ENCODE results near the gene FAM241A. TPM values are rescaled to one million over a fixed set of nuclear protein-coding genes. Genes with fewer than 3 reads are reported as not detected.

Gene FAM241A
- total RNA-seq, 2 donors from 2014 or later, result 0.13 to 0.18 TPM

- Histone ChIP-seq H3K4me1 (ENCODE audit: control insufficient read depth, insufficient read depth, low read length) (no peaks in the 10 kb centered on the region), H3K27ac (ENCODE audit: low read depth, low read length) (no peak overlapping the region), H3K9me3 (ENCODE audit: control insufficient read depth, low read length) (no peaks in the 10 kb centered on the region), H3K27me3 (ENCODE audit: control insufficient read depth, insufficient read depth, low read length, poor library complexity, severe bottlenecking) (peaks cover 4% of the 10 kb centered on the region), H3K36me3 (ENCODE audit: control insufficient read depth, insufficient read depth, low read length) (no peaks in the 10 kb centered on the region), H3K9ac (ENCODE audit: extremely low read depth, low read length, poor library complexity, severe bottlenecking) (no peak overlapping the region), H3K4me3 (ENCODE audit: low read length) (no peak overlapping the region)
- DNase-seq, result peak; percentile 57
- Mint-ChIP-seq H3K9me3 (no peaks in the 10 kb centered on the region), H3K4me3 (no peak overlapping the region), H3K4me1 (peaks cover 25% of the 10 kb centered on the region), H3K27ac (no peak overlapping the region), H3K36me3 (ENCODE audit: low read depth) (no peaks in the 10 kb centered on the region), H3K27me3 (ENCODE audit: insufficient read depth) (peaks cover 13% of the 10 kb centered on the region)
- WGBS, 2 experiments (ENCODE audit: insufficient coverage in 1 of 2, insufficient read length in 1 of 2), result 35% methylated on average over 4 of the region's 4 CpGs; no CpG with 5 or more reads in 1 of the 2 experiments
- no peak for TF ChIP-seq CTCF (conservative IDR thresholded peaks at IDR 0.05)
Observed at GRCh38 chr4:112130906-112131305, 14.3 kb upstream of the FAM241A start.

GRCh38 chr4:112136551-112136950 is 8.7 kb upstream of the FAM241A start:
- Mint-ChIP-seq H3K27ac (no peak overlapping the region), H3K4me3 (no peak overlapping the region), H3K9me3 (no peaks in the 10 kb centered on the region), H3K36me3 (ENCODE audit: low read depth) (no peaks in the 10 kb centered on the region), H3K27me3 (ENCODE audit: insufficient read depth) (peaks cover 5% of the 10 kb centered on the region), H3K4me1 (peaks cover 6% of the 10 kb centered on the region)
- no peak for TF ChIP-seq CTCF (conservative IDR thresholded peaks at IDR 0.05)
- H3K27ac ChIP-seq (ENCODE audit: low read depth, low read length), result no peak overlapping the region
- DNase-seq, result no peak
- H3K36me3 ChIP-seq (ENCODE audit: control insufficient read depth, insufficient read depth, low read length), result no peaks in the 10 kb centered on the region
- no peaks in the 10 kb centered on the region for H3K27me3 ChIP-seq (ENCODE audit: control insufficient read depth, insufficient read depth, low read length, poor library complexity, severe bottlenecking)
- H3K4me3 ChIP-seq (ENCODE audit: low read length), result no peak overlapping the region
- 89 to 95% methylated on average over 5 of the region's 5 CpGs for WGBS, 2 experiments (ENCODE audit: insufficient coverage in 1 of 2, insufficient read length in 1 of 2)
- no peaks in the 10 kb centered on the region for H3K9me3 ChIP-seq (ENCODE audit: control insufficient read depth, low read length)
- no peaks in the 10 kb centered on the region for H3K4me1 ChIP-seq (ENCODE audit: control insufficient read depth, insufficient read depth, low read length)
- H3K9ac ChIP-seq (ENCODE audit: extremely low read depth, low read length, poor library complexity, severe bottlenecking), result no peak overlapping the region

GRCh38 chr4:112138538-112138937 is 6.7 kb upstream of the FAM241A start:
- peaks cover 5% of the 10 kb centered on the region for H3K4me1 Mint-ChIP-seq
- no peaks in the 10 kb centered on the region for H3K36me3 Mint-ChIP-seq (ENCODE audit: low read depth)
- H3K27ac Mint-ChIP-seq, result no peak overlapping the region
- H3K4me3 Mint-ChIP-seq, result no peak overlapping the region
- H3K27me3 Mint-ChIP-seq (ENCODE audit: insufficient read depth), result peaks cover 3% of the 10 kb centered on the region
- Histone ChIP-seq H3K27ac (ENCODE audit: low read depth, low read length) (no peak overlapping the region), H3K4me1 (ENCODE audit: control insufficient read depth, insufficient read depth, low read length) (no peaks in the 10 kb centered on the region), H3K27me3 (ENCODE audit: control insufficient read depth, insufficient read depth, low read length, poor library complexity, severe bottlenecking) (no peaks in the 10 kb centered on the region), H3K4me3 (ENCODE audit: low read length) (no peak overlapping the region), H3K9me3 (ENCODE audit: control insufficient read depth, low read length) (no peaks in the 10 kb centered on the region), H3K36me3 (ENCODE audit: control insufficient read depth, insufficient read depth, low read length) (no peaks in the 10 kb centered on the region), H3K9ac (ENCODE audit: extremely low read depth, low read length, poor library complexity, severe bottlenecking) (no peak overlapping the region)
- H3K9me3 Mint-ChIP-seq, result no peaks in the 10 kb centered on the region
- DNase-seq, result no peak
- no peak for TF ChIP-seq CTCF (conservative IDR thresholded peaks at IDR 0.05)

All from endodermal cell (in vitro differentiated cells).